ENCODE data around the gene COL6A5.

DNA sequence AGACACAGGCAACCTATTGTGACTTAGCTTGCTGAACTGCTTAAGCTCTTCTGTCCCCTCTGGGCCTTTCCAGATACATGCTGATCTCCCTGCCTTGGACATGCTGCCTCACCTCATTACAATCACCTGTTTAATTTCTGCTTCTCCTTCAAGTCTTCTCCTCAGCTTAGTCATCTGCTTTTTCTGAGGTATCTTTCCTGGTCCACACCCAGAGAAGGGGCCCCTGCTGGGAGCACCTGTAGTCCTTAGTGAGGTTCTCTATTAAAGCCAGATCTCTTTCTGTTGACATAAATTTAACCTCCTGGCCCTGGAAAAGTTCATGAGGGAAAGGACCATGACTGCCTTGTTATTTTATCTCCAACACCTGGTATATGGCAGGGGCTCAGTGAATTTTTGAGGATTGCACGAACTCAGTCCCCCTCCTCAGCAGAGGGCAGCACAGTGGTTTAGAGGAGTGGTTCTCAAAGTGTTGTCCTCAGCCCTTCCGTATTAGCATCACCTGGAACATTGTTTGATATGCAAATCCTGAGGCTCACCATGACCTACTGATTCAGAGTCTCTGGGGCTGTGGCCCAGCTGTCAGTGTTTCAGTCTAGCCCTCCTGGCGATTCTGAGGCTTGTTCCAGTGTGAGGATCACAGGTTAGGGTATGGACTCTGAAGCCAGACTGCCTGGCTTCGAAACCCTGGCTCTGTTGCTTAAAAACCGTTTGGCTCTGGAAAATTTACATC, 184.2 kb downstream of the COL6A5 start:
- TF ChIP-seq POLR2A (IDR thresholded peaks at IDR 0.05), result no peak
- TF ChIP-seq, protein P1, sequence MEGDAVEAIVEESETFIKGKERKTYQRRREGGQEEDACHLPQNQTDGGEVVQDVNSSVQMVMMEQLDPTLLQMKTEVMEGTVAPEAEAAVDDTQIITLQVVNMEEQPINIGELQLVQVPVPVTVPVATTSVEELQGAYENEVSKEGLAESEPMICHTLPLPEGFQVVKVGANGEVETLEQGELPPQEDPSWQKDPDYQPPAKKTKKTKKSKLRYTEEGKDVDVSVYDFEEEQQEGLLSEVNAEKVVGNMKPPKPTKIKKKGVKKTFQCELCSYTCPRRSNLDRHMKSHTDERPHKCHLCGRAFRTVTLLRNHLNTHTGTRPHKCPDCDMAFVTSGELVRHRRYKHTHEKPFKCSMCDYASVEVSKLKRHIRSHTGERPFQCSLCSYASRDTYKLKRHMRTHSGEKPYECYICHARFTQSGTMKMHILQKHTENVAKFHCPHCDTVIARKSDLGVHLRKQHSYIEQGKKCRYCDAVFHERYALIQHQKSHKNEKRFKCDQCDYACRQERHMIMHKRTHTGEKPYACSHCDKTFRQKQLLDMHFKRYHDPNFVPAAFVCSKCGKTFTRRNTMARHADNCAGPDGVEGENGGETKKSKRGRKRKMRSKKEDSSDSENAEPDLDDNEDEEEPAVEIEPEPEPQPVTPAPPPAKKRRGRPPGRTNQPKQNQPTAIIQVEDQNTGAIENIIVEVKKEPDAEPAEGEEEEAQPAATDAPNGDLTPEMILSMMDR (IDR thresholded peaks at IDR 0.05), result no peak
